ENCODE measurements around the gene PLEKHG2. TPM values are rescaled to one million over a fixed set of nuclear protein-coding genes. Genes with fewer than 3 reads are reported as not detected.

PLEKHG2 gene
- total RNA-seq, 1 donor from 2014 or later, result 172 TPM

- Mint-ChIP-seq H3K4me3 (peak overlapping the region; percentile 94), H3K36me3 (peaks cover 4% of the 10 kb centered on the region), H3K9me3 (no peaks in the 10 kb centered on the region), H3K27me3 (ENCODE audit: low read depth) (peaks cover 1% of the 10 kb centered on the region), H3K4me1 (peaks cover 51% of the 10 kb centered on the region), H3K27ac (peak overlapping the region; percentile 87)
- no peak for DNase-seq (ENCODE audit: low spot score in 2 of 2, unreplicated experiment in 2 of 2)
- no peak for TF ChIP-seq CTCF (IDR thresholded peaks at IDR 0.05; ENCODE audit: unreplicated experiment)
These were observed 1.2 kb upstream of the PLEKHG2 start for GRCh38 chr19:39411081-39411831.

DNA sequence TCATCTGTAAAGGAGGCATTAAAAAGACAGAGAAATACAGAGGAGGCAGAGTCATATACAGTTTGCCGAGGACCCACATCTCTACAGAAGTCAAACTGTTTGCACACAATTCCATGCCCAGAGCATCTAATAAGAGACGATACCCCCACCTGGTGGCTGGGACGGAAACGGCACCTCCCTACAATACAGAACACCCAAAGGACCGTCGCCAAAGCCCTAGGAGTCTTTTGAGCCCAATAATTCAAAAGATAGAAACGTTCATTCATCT, 703 bp upstream of the PLEKHG2 start:
- H3K27ac Mint-ChIP-seq, result peak overlapping the region; percentile 87
- peak; percentile 83 for TF ChIP-seq CTCF (IDR thresholded peaks at IDR 0.05; ENCODE audit: unreplicated experiment)
- H3K36me3 Mint-ChIP-seq, result peaks cover 4% of the 10 kb centered on the region
- peak; percentile 72 to 92 for DNase-seq (ENCODE audit: low spot score in 2 of 2, unreplicated experiment in 2 of 2)
- H3K4me1 Mint-ChIP-seq, result peaks cover 50% of the 10 kb centered on the region
- H3K9me3 Mint-ChIP-seq, result no peaks in the 10 kb centered on the region
- H3K4me3 Mint-ChIP-seq, result peak overlapping the region; percentile 94
- H3K27me3 Mint-ChIP-seq (ENCODE audit: low read depth), result peaks cover 1% of the 10 kb centered on the region

DNA sequence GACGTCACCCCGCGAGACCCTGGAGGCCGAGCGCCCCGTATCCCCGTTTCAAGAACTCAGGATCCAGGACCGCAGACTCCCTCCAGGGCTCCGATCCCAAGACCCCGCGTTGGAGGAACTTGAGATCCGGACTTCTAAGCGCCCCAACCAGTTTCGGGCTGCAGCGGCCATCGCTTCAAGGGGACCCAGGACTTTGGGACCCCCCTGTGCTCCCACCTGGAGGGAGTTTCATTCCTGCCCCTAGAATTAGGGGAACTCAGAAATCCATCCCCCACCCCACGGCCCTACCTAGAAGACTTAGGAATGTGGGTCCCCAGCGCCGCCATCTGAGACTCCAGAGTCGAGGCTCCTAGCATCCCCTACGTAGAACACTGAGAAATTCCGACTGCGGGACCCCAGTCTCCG, 400 bp downstream of the PLEKHG2 start:
- peak; percentile 38 for TF ChIP-seq CTCF (IDR thresholded peaks at IDR 0.05; ENCODE audit: unreplicated experiment)
- peaks cover 1% of the 10 kb centered on the region for H3K27me3 Mint-ChIP-seq (ENCODE audit: low read depth)
- DNase-seq (ENCODE audit: low spot score in 2 of 2, unreplicated experiment in 2 of 2), result peak in 1 of 2 experiments; percentile 63
- H3K27ac Mint-ChIP-seq, result peak overlapping the region; percentile 91
- peaks cover 46% of the 10 kb centered on the region for H3K4me1 Mint-ChIP-seq
- no peaks in the 10 kb centered on the region for H3K9me3 Mint-ChIP-seq
- peak overlapping the region; percentile 94 for H3K4me3 Mint-ChIP-seq
- H3K36me3 Mint-ChIP-seq, result peaks cover 7% of the 10 kb centered on the region

DNA sequence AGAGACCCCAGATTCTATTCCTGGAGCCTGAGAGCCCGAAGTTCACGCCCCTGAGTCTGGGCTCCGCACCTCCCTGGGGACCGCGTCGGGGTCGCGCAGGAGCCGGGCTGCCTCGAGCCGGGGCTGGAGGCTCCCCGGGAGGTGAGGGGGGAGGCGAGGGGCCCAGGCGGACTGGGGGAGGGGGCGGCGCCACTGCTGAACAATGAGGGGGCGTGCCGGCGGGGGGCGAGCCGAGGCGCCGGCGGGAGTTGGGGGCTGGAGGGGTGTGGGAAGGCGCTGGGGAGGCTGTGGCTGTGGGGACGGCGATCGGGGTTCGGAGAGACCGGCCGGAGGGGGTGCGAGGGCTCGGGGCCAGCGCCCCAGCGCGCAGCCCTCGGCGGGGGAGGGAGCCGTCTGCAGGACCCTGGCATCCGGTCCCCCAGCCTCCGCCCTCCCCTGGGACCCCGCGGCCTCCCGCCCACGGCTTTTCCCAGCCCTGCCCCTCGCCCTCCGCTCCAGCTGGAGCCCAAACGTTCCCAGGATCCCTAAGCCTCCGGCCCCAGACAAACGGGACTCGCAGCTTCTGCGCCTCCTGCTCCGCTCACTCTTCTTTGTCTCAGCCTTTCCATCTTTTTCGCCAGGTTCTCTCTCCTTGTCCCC, 922 bp downstream of the PLEKHG2 start:
- H3K4me3 Mint-ChIP-seq, result peak overlapping the region; percentile 94
- peaks cover 1% of the 10 kb centered on the region for H3K27me3 Mint-ChIP-seq (ENCODE audit: low read depth)
- DNase-seq (ENCODE audit: low spot score in 2 of 2, unreplicated experiment in 2 of 2), result peak; percentile 73 to 74
- no peak for TF ChIP-seq CTCF (IDR thresholded peaks at IDR 0.05; ENCODE audit: unreplicated experiment)
- H3K36me3 Mint-ChIP-seq, result peaks cover 7% of the 10 kb centered on the region
- H3K4me1 Mint-ChIP-seq, result peaks cover 41% of the 10 kb centered on the region
- H3K27ac Mint-ChIP-seq, result peak overlapping the region; percentile 98
- no peaks in the 10 kb centered on the region for H3K9me3 Mint-ChIP-seq

- Mint-ChIP-seq H3K9me3 (no peaks in the 10 kb centered on the region), H3K36me3 (peaks cover 6% of the 10 kb centered on the region), H3K4me1 (peaks cover 34% of the 10 kb centered on the region), H3K4me3 (peak overlapping the region; percentile 94), H3K27me3 (ENCODE audit: low read depth) (peaks cover 1% of the 10 kb centered on the region), H3K27ac (peak overlapping the region; percentile 98)
- no peak for TF ChIP-seq CTCF (IDR thresholded peaks at IDR 0.05; ENCODE audit: unreplicated experiment)
- DNase-seq (ENCODE audit: low spot score in 2 of 2, unreplicated experiment in 2 of 2), result no peak
These were observed 1.6 kb downstream of the PLEKHG2 start for GRCh38 chr19:39413911-39414608.
